ENCODE results near the gene NME7.

NME7 gene

GRCh38 chr1:169090308-169090899 lies 277.2 kb downstream of the NME7 start:
- in situ Hi-C loops (cut with HindIII; ENCODE audit: low sequenced_read_pairs) = no loop called here

GRCh38 chr1:169089776-169090175 lies 277.8 kb downstream of the NME7 start:
- in situ Hi-C loops (cut with HindIII; ENCODE audit: low sequenced_read_pairs) = no loop called here

- in situ Hi-C loops (cut with HindIII; ENCODE audit: low sequenced_read_pairs) = no loop called here
Measured at GRCh38 chr1:169087876-169088275, 279.7 kb downstream of the NME7 start.

- in situ Hi-C loops (cut with HindIII; ENCODE audit: low sequenced_read_pairs) = no loop called here
Measured at GRCh38 chr1:169086603-169087455, 280.8 kb downstream of the NME7 start.

GRCh38 chr1:169085911-169086310 lies 281.7 kb downstream of the NME7 start:
- in situ Hi-C loops (cut with HindIII; ENCODE audit: low sequenced_read_pairs) = no loop called here

All from endothelial cell of hepatic sinusoid (primary cell).